Smooth muscle cell (in vitro differentiated cells): ENCODE data around the gene PLTP. TPM values are rescaled to one million over a fixed set of nuclear protein-coding genes. Genes with fewer than 3 reads are reported as not detected.

Source experiments
- DNase-seq: peaks from one replicate; lab custom pipeline; 2025; ENCODE audit not compliant: unreplicated experiment; lab: John Stamatoyannopoulos, UW
- H2AFZ ChIP-seq: fragments of 200-600 bp; sonication (generic); 2 replicates; pipeline ENCODE4 v1.6.0; 2016; ENCODE audit warnings: antibody characterized with exemption, low read depth, mild to moderate bottlenecking
- H3F3A ChIP-seq: fragments of 200-600 bp; sonication (generic); 2 replicates; pipeline ENCODE4 v1.6.0; 2017; ENCODE audit warnings: antibody characterized with exemption, low read depth
- H3K27ac ChIP-seq: fragments of 200-600 bp; sonication (generic); 2 replicates; pipeline ENCODE4 v1.5.1; 2016; ENCODE audit warnings: low read depth, mild to moderate bottlenecking
- H3K27me3 ChIP-seq: fragments of 200-600 bp; sonication (generic); 2 replicates; pipeline ENCODE4 v1.6.1; 2016; ENCODE audit warnings: low read depth, mild to moderate bottlenecking
- H3K36me3 ChIP-seq: fragments of 200-600 bp; sonication (generic); 2 replicates; pipeline ENCODE4 v1.5.1; 2016; ENCODE audit warnings: low read depth
- H3K4me1 ChIP-seq: fragments of 200-600 bp; sonication (generic); 2 replicates; pipeline ENCODE4 v1.5.1; 2016; ENCODE audit warnings: low read depth
- H3K4me2 ChIP-seq: fragments of 200-600 bp; sonication (generic); 2 replicates; pipeline ENCODE4 v1.6.0; 2016; ENCODE audit warnings: mild to moderate bottlenecking
- H3K4me3 ChIP-seq: fragments of 200-600 bp; sonication (generic); 2 replicates; pipeline ENCODE4 v1.5.1; 2016; ENCODE audit warnings: mild to moderate bottlenecking
- H3K79me2 ChIP-seq: fragments of 200-600 bp; sonication (generic); 2 replicates; pipeline ENCODE4 v1.6.0; 2016; ENCODE audit warnings: low read depth, mild to moderate bottlenecking
- H3K9ac ChIP-seq: fragments of 200-600 bp; sonication (generic); 2 replicates; pipeline ENCODE4 v1.6.0; 2016; ENCODE audit warnings: low read depth
- H3K9me3 ChIP-seq: fragments of 200-600 bp; sonication (generic); replicated peaks from 2 replicates; pipeline ENCODE4 v1.5.1; 2016; ENCODE audit warnings: low read depth
- H4K20me1 ChIP-seq: fragments of 200-600 bp; sonication (generic); 2 replicates; pipeline ENCODE4 v1.6.0; 2016; ENCODE audit warnings: low read depth
- CTCF ChIP-seq: fragments of 200-600 bp; sonication (generic); IDR thresholded peaks from 2 replicates; pipeline ENCODE4 v1.5.1; 2017; ENCODE audit warnings: borderline replicate concordance, mild to moderate bottlenecking, antibody characterized with exemption; ENCODE audit not compliant: insufficient read depth, poor library complexity, severe bottlenecking
- WGBS: methylation state at CpG from one replicate; pipeline ENCODE4 v1.1.7; 2016; ENCODE audit warnings: low lambda C conversion rate; 5-methylcytosine and 5-hydroxymethylcytosine counted together
- polyA plus RNA-seq: library from polyadenylated mRNA; unstranded; fragments of >200 nt; fragmentation: Nextera tagmentation; extraction: Ambion mirVana; gene quantifications from 2 replicates; pipeline ENCODE4 v1.2.1, GENCODE V29; 2016
- total RNA-seq: library from RNA; depleted of rRNA; stranded (reverse); fragments of >200 nt; gene quantifications from 2 replicates; pipeline ENCODE4 v1.2.3, GENCODE V29; 2014

Gene PLTP
- total and polyA plus RNA-seq, 2 experiments from 2014 or later = 81.0 to 262 TPM

DNA sequence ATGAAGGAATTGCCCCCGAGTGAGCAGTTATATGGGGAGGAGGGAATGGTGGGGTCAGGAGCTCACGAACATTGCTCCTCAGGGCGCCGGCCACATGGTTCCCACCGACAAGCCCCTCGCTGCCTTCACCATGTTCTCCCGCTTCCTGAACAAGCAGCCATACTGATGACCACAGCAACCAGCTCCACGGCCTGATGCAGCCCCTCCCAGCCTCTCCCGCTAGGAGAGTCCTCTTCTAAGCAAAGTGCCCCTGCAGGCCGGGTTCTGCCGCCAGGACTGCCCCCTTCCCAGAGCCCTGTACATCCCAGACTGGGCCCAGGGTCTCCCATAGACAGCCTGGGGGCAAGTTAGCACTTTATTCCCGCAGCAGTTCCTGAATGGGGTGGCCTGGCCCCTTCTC is 13.7 kb downstream of the PLTP start:
- Histone ChIP-seq H3K27me3 (no peaks in the 10 kb centered on the region), H3K36me3 (no peaks in the 10 kb centered on the region)
- 93% methylated on average over 12 of the region's 12 CpGs for WGBS

DNA sequence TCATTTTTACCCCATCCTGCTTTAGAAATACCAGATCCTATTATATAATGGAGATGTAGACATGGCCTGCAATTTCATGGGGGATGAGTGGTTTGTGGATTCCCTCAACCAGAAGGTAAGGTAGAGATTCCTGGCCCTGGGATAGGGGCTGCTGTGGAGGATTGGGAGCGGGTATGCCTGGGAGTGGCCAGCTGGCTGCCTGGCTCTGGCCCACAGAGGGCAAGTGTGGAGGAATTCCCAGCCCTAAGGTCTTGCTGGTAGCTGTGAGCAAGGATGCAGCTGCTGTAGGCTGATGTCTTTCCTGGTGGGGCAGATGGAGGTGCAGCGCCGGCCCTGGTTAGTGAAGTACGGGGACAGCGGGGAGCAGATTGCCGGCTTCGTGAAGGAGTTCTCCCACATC is 14.3 kb downstream of the PLTP start:
- Histone ChIP-seq H2AFZ (no peak overlapping the region), H3F3A (peaks cover 12% of the 10 kb centered on the region), H3K36me3 (no peaks in the 10 kb centered on the region), H3K4me1 (no peaks in the 10 kb centered on the region), H3K79me2 (no peaks in the 10 kb centered on the region), H3K4me2 (no peak overlapping the region), H3K9me3 (no peaks in the 10 kb centered on the region), H3K27me3 (no peaks in the 10 kb centered on the region), H3K27ac (no peak overlapping the region), H3K4me3 (no peak overlapping the region), H4K20me1 (no peaks in the 10 kb centered on the region), H3K9ac (no peak overlapping the region)
- TF ChIP-seq CTCF = no peak
- WGBS = 100% methylated on average over 7 of the region's 7 CpGs
- no peak for DNase-seq

More for the DNA sequence above, 13.7 kb downstream of the PLTP start:
- no peak overlapping the region for H3K4me2 ChIP-seq
- H3K27ac ChIP-seq = no peak overlapping the region
- no peak for TF ChIP-seq CTCF
- H3F3A ChIP-seq = peaks cover 12% of the 10 kb centered on the region
- H2AFZ ChIP-seq = no peak overlapping the region
- H3K4me3 ChIP-seq = no peak overlapping the region
- DNase-seq = no peak
- no peaks in the 10 kb centered on the region for H3K9me3 ChIP-seq
- no peak overlapping the region for H3K9ac ChIP-seq
- H4K20me1 ChIP-seq = no peaks in the 10 kb centered on the region
- no peaks in the 10 kb centered on the region for H3K79me2 ChIP-seq
- H3K4me1 ChIP-seq = no peaks in the 10 kb centered on the region

DNA sequence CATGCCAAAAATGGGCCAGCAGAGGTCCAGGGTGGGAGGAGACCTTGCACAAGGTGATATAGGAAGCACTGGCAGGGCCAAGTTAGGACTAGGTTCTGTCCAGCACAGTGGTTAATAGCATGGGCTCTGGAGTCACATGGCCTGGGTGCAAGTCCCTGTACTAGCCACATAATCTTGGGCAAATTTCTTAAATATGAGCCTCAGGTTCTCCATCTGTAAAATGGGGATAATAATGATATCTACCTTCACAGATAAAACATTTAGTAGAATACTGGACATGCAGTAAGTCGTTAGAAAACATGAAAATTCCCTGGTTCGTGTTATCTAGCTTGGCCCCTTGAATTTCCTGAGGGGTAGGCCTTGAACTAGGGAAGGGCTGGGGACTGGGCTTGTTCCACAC is 14.7 kb downstream of the PLTP start:
- H3K36me3 ChIP-seq = no peaks in the 10 kb centered on the region
- WGBS = 95% methylated on average over 2 of the region's 2 CpGs

More for the DNA sequence above, 14.7 kb downstream of the PLTP start:
- Histone ChIP-seq H3K4me3 (no peak overlapping the region), H2AFZ (no peak overlapping the region), H3K27me3 (no peaks in the 10 kb centered on the region), H3K27ac (no peak overlapping the region), H3F3A (peaks cover 12% of the 10 kb centered on the region), H3K4me1 (no peaks in the 10 kb centered on the region), H3K4me2 (no peak overlapping the region), H3K79me2 (no peaks in the 10 kb centered on the region), H3K9me3 (no peaks in the 10 kb centered on the region), H4K20me1 (no peaks in the 10 kb centered on the region), H3K9ac (no peak overlapping the region)
- DNase-seq = no peak
- no peak for TF ChIP-seq CTCF
